HEK293 (cell line): ENCODE measurements around the gene UBASH3B.

Source experiments
- ZBTB20 ChIP-seq: fragments of 450-650 bp; formaldehyde crosslinking; IDR thresholded peaks from 2 replicates; pipeline ENCODE4 v1.5.1; 2016; ENCODE audit warnings: missing biosample characterization, missing genetic modification characterization
- ZFP69B ChIP-seq: fragments of 450-650 bp; formaldehyde crosslinking; IDR thresholded peaks from 2 replicates; pipeline ENCODE4 v1.5.1; 2016; ENCODE audit warnings: missing biosample characterization, missing genetic modification characterization
- ZNF19 ChIP-seq: fragments of 450-650 bp; formaldehyde crosslinking; IDR thresholded peaks from 2 replicates; pipeline ENCODE4; 2016; ENCODE audit warnings: missing biosample characterization, missing genetic modification characterization, low read depth
- ZNF223 ChIP-seq: fragments of 450-650 bp; formaldehyde crosslinking; IDR thresholded peaks from 2 replicates; pipeline ENCODE4 v1.5.1; 2016; ENCODE audit warnings: missing biosample characterization, missing genetic modification characterization
- ZNF37A ChIP-seq: fragments of 450-650 bp; IDR thresholded peaks from 2 replicates; pipeline ENCODE4 v1.5.1; 2018; ENCODE audit warnings: missing biosample characterization, missing genetic modification characterization
- ZNF544 ChIP-seq: fragments of 450-650 bp; formaldehyde crosslinking; IDR thresholded peaks from 2 replicates; pipeline ENCODE4 v1.5.0; 2017; ENCODE audit warnings: missing biosample characterization, missing genetic modification characterization
- ZNF76 ChIP-seq: fragments of 450-650 bp; formaldehyde crosslinking; IDR thresholded peaks from 2 replicates; pipeline ENCODE4; 2016; ENCODE audit warnings: low read depth, missing biosample characterization, missing genetic modification characterization, borderline replicate concordance
- TF ChIP-seq, protein P1 (sequence below): fragments of 450-650 bp; formaldehyde crosslinking; IDR thresholded peaks from 2 replicates; pipeline ENCODE4 v1.5.1; 2016; ENCODE audit warnings: missing biosample characterization, missing genetic modification characterization
- TF ChIP-seq, protein P2 (sequence below): fragments of 450-650 bp; formaldehyde crosslinking; IDR thresholded peaks from 2 replicates; pipeline ENCODE4 v1.5.1; 2016; ENCODE audit warnings: missing biosample characterization, missing genetic modification characterization
- TF ChIP-seq, protein P3 (sequence below): fragments of 450-650 bp; formaldehyde crosslinking; IDR thresholded peaks from 2 replicates; pipeline ENCODE4 v1.5.1; 2016; ENCODE audit warnings: missing biosample characterization, missing genetic modification characterization
- TF ChIP-seq, protein P4 (sequence below): fragments of 450-650 bp; formaldehyde crosslinking; IDR thresholded peaks from 2 replicates; pipeline ENCODE4 v1.5.0; 2017; ENCODE audit warnings: missing biosample characterization, missing genetic modification characterization, borderline replicate concordance
- TF ChIP-seq, protein P5 (sequence below): fragments of 450-650 bp; formaldehyde crosslinking; IDR thresholded peaks from 2 replicates; pipeline ENCODE4 v1.5.1; 2016; ENCODE audit warnings: missing biosample characterization, missing genetic modification characterization

DNA sequence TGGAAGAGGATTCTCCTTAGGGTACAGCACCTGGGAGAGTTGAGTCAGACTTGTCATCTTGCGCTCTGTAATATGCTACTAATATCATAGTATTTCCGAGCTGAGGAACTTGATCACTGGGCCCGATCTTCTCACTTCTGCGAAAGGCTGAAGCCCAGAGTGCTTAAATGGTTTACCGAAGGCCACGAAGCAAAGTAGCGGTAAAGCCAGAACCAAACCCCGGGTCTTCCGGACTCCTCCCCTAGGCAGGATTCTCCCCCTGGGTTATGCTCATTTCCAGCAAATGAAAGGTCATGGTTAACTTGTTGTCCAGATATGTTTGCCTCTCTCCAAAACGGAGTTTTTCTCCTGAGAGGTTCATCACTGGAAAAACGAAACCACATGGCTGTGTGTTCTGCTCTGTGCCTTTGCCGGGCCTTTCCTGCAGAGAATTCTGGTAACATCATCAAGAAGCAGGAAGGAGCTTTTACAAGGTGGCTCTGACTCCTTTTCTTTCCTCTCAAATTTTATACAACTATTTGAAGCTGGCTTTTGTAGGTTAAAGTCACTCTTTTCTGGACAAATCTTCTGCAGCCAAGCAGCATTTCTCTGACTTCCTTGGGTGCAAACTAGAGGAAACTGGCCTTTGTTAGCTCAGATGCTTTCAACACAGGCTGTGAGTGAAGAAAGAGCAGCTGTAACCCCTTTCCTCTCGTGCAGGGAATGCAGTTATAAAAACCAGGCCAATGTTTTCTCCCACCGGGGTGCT lies 35.5 kb downstream of the UBASH3B start:
- TF ChIP-seq, protein P1, sequence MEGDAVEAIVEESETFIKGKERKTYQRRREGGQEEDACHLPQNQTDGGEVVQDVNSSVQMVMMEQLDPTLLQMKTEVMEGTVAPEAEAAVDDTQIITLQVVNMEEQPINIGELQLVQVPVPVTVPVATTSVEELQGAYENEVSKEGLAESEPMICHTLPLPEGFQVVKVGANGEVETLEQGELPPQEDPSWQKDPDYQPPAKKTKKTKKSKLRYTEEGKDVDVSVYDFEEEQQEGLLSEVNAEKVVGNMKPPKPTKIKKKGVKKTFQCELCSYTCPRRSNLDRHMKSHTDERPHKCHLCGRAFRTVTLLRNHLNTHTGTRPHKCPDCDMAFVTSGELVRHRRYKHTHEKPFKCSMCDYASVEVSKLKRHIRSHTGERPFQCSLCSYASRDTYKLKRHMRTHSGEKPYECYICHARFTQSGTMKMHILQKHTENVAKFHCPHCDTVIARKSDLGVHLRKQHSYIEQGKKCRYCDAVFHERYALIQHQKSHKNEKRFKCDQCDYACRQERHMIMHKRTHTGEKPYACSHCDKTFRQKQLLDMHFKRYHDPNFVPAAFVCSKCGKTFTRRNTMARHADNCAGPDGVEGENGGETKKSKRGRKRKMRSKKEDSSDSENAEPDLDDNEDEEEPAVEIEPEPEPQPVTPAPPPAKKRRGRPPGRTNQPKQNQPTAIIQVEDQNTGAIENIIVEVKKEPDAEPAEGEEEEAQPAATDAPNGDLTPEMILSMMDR (tag by site-specific recombination), result no peak
- no peak for TF ChIP-seq ZNF223 (tag by site-specific recombination)
- no peak for TF ChIP-seq ZNF544
- TF ChIP-seq, protein P2, sequence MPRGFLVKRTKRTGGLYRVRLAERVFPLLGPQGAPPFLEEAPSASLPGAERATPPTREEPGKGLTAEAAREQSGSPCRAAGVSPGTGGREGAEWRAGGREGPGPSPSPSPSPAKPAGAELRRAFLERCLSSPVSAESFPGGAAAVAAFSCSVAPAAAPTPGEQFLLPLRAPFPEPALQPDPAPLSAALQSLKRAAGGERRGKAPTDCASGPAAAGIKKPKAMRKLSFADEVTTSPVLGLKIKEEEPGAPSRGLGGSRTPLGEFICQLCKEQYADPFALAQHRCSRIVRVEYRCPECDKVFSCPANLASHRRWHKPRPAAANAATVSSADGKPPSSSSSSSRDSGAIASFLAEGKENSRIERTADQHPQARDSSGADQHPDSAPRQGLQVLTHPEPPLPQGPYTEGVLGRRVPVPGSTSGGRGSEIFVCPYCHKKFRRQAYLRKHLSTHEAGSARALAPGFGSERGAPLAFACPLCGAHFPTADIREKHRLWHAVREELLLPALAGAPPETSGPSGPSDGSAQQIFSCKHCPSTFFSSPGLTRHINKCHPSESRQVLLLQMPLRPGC (tag by site-specific recombination), result no peak
- TF ChIP-seq, protein P3, sequence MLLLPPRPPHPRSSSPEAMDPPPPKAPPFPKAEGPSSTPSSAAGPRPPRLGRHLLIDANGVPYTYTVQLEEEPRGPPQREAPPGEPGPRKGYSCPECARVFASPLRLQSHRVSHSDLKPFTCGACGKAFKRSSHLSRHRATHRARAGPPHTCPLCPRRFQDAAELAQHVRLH (tag by site-specific recombination), result no peak
- no peak for TF ChIP-seq ZBTB20 (tag by site-specific recombination)
- TF ChIP-seq ZFP69B, result no peak
- TF ChIP-seq, protein P4, sequence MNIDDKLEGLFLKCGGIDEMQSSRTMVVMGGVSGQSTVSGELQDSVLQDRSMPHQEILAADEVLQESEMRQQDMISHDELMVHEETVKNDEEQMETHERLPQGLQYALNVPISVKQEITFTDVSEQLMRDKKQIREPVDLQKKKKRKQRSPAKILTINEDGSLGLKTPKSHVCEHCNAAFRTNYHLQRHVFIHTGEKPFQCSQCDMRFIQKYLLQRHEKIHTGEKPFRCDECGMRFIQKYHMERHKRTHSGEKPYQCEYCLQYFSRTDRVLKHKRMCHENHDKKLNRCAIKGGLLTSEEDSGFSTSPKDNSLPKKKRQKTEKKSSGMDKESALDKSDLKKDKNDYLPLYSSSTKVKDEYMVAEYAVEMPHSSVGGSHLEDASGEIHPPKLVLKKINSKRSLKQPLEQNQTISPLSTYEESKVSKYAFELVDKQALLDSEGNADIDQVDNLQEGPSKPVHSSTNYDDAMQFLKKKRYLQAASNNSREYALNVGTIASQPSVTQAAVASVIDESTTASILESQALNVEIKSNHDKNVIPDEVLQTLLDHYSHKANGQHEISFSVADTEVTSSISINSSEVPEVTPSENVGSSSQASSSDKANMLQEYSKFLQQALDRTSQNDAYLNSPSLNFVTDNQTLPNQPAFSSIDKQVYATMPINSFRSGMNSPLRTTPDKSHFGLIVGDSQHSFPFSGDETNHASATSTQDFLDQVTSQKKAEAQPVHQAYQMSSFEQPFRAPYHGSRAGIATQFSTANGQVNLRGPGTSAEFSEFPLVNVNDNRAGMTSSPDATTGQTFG (tag by site-specific recombination), result no peak
- TF ChIP-seq ZNF76 (tag by site-specific recombination), result no peak
- no peak for TF ChIP-seq ZNF37A
- TF ChIP-seq, protein P5, sequence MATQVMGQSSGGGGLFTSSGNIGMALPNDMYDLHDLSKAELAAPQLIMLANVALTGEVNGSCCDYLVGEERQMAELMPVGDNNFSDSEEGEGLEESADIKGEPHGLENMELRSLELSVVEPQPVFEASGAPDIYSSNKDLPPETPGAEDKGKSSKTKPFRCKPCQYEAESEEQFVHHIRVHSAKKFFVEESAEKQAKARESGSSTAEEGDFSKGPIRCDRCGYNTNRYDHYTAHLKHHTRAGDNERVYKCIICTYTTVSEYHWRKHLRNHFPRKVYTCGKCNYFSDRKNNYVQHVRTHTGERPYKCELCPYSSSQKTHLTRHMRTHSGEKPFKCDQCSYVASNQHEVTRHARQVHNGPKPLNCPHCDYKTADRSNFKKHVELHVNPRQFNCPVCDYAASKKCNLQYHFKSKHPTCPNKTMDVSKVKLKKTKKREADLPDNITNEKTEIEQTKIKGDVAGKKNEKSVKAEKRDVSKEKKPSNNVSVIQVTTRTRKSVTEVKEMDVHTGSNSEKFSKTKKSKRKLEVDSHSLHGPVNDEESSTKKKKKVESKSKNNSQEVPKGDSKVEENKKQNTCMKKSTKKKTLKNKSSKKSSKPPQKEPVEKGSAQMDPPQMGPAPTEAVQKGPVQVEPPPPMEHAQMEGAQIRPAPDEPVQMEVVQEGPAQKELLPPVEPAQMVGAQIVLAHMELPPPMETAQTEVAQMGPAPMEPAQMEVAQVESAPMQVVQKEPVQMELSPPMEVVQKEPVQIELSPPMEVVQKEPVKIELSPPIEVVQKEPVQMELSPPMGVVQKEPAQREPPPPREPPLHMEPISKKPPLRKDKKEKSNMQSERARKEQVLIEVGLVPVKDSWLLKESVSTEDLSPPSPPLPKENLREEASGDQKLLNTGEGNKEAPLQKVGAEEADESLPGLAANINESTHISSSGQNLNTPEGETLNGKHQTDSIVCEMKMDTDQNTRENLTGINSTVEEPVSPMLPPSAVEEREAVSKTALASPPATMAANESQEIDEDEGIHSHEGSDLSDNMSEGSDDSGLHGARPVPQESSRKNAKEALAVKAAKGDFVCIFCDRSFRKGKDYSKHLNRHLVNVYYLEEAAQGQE (tag by site-specific recombination), result no peak
- no peak for TF ChIP-seq ZNF19 (tag by site-specific recombination)
